MM.1S (cell line): ENCODE measurements around the gene EDEM1.

ENCODE experiments used
- EZH2 ChIP-seq: fragments of 300-600 bp; sonication (generic); optimal IDR thresholded peaks from 2 replicates; pipeline ENCODE3; 2017; ENCODE audit warnings: low read depth, mild to moderate bottlenecking, antibody characterized with exemption, low read length, mixed read lengths
- EZH2phosphoT487 ChIP-seq: fragments of 300-600 bp; sonication (generic); IDR thresholded peaks from 2 replicates; pipeline ENCODE4 v1.6.1; 2018; ENCODE audit warnings: antibody characterized with exemption, low read length
- TF ChIP-seq, protein P1 (sequence below): fragments of 300-600 bp; sonication (generic); IDR thresholded peaks from 2 replicates; pipeline ENCODE4 v1.5.1; 2016; ENCODE audit warnings: antibody characterized with exemption, low read length, mixed read lengths

DNA sequence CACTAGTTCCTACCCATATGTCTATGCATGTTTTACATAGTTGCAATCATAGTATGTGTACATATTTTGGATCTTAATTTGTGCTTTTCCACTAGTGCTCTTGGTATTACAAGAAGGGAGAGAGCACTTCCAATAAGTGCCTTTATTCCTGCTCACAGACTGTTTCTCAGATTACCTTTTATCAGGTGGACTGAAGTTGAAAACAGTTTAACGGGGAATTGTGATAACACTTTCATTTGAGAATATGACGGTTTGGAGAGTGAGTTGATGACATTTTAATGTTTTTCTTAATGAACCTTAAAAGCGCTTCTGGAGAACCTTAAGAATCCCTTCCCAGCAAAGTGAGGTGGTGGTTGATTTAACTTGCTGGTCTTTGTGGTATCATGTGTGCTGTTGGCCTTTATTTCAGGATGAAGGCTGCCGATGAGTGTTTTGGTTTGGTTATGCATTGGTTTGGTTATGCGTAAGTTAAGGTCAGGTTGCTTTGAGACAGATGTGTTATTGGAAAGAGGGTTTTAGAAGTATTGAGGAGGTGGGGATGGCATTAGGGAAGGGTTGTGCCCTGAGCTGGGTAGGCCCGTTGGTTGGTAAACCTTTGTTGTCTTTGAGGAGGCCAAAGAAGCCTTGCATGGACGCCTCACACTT, 2.8 kb downstream of the EDEM1 start:
- TF ChIP-seq, protein P1, sequence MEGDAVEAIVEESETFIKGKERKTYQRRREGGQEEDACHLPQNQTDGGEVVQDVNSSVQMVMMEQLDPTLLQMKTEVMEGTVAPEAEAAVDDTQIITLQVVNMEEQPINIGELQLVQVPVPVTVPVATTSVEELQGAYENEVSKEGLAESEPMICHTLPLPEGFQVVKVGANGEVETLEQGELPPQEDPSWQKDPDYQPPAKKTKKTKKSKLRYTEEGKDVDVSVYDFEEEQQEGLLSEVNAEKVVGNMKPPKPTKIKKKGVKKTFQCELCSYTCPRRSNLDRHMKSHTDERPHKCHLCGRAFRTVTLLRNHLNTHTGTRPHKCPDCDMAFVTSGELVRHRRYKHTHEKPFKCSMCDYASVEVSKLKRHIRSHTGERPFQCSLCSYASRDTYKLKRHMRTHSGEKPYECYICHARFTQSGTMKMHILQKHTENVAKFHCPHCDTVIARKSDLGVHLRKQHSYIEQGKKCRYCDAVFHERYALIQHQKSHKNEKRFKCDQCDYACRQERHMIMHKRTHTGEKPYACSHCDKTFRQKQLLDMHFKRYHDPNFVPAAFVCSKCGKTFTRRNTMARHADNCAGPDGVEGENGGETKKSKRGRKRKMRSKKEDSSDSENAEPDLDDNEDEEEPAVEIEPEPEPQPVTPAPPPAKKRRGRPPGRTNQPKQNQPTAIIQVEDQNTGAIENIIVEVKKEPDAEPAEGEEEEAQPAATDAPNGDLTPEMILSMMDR: no peak
- TF ChIP-seq EZH2: no peak
- no peak for TF ChIP-seq EZH2phosphoT487
